ENCODE data around the gene NT5C2.

DNA sequence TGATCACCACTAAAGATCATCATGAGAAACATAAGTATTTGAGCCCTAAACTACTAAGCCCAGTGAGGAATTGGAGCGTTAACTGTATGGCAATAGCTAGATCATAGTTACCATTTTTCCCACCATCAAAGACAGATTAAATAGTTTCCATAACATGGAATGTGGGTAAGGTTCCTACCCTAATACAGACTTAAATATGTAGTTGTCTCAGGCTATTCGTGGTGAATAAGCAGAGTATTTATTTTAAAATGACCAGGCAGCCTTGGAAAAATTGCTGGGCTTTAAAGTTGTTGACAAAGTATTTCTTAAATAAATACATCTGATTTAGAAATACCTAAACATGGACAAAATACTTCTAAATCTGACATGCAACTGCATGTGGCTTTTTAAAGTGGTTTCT is 106.8 kb downstream of the NT5C2 start:
- TF ChIP-seq, protein P1, sequence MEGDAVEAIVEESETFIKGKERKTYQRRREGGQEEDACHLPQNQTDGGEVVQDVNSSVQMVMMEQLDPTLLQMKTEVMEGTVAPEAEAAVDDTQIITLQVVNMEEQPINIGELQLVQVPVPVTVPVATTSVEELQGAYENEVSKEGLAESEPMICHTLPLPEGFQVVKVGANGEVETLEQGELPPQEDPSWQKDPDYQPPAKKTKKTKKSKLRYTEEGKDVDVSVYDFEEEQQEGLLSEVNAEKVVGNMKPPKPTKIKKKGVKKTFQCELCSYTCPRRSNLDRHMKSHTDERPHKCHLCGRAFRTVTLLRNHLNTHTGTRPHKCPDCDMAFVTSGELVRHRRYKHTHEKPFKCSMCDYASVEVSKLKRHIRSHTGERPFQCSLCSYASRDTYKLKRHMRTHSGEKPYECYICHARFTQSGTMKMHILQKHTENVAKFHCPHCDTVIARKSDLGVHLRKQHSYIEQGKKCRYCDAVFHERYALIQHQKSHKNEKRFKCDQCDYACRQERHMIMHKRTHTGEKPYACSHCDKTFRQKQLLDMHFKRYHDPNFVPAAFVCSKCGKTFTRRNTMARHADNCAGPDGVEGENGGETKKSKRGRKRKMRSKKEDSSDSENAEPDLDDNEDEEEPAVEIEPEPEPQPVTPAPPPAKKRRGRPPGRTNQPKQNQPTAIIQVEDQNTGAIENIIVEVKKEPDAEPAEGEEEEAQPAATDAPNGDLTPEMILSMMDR (IDR thresholded peaks at IDR 0.05; ENCODE audit: borderline replicate concordance, extremely low read depth, low read length, poor library complexity, severe bottlenecking) = no peak
- TF ChIP-seq EZH2 (IDR thresholded peaks at IDR 0.05; ENCODE audit: borderline replicate concordance, low read depth, low read length, severe bottlenecking) = no peak

All from DND-41 (cell line).